Cardiac muscle cell (in vitro differentiated cells and primary cell): ENCODE results near the gene GNAS-AS1. TPM values are rescaled to one million over a fixed set of nuclear protein-coding genes. Genes with fewer than 3 reads are reported as not detected.

Experiments
- DNase-seq, 2 donors: peaks; one replicate each; pipeline versions ENCODE4 v3.0.0 to v3.0.0-alpha.2; 2010 to 2017; ENCODE audit warnings: low read depth in 1 of 2, low spot score in 1 of 2
- H3K27ac ChIP-seq: fragments of 200-600 bp; sonication (generic); 2 replicates; pipeline ENCODE4 v1.5.1; 2016
- H3K27me3 ChIP-seq: fragments of 200-600 bp; sonication (generic); 2 replicates; pipeline ENCODE4 v1.6.0; 2016; ENCODE audit warnings: control low read depth
- H3K36me3 ChIP-seq: fragments of 200-600 bp; sonication (generic); 2 replicates; pipeline ENCODE4 v1.5.1; 2016; ENCODE audit warnings: control low read depth
- H3K4me1 ChIP-seq: fragments of 200-600 bp; sonication (generic); 2 replicates; pipeline ENCODE4 v1.8.1; 2017; ENCODE audit warnings: low read depth, mild to moderate bottlenecking, mixed run types
- H3K4me3 ChIP-seq: fragments of 200-600 bp; sonication (generic); 2 replicates; pipeline ENCODE4 v1.5.1; 2016; ENCODE audit warnings: mild to moderate bottlenecking
- H3K9me3 ChIP-seq: fragments of 200-600 bp; sonication (generic); 2 replicates; pipeline ENCODE4 v1.5.1; 2017; ENCODE audit warnings: low read depth, mild to moderate bottlenecking, control low read depth
- polyA plus RNA-seq: library from polyadenylated mRNA; unstranded; fragments of >200 nt; fragmentation: Nextera tagmentation; extraction: Ambion mirVana; gene quantifications from 2 replicates; pipeline ENCODE4 v1.2.1, GENCODE V29; 2016
- total RNA-seq: library from RNA; depleted of rRNA; stranded (reverse); fragments of >200 nt; gene quantifications from 2 replicates; pipeline ENCODE4 v1.2.3, GENCODE V29; 2016
- TF ChIP-seq, protein P1 (sequence below): IDR thresholded peaks from 2 replicates; pipeline ENCODE4 v1.5.1; 2012; ENCODE audit warnings: low read depth, mild to moderate bottlenecking, low read length

Gene GNAS-AS1
- total and polyA plus RNA-seq, 2 experiments from 2014 or later, result 1.4 to 1.8 TPM

DNA sequence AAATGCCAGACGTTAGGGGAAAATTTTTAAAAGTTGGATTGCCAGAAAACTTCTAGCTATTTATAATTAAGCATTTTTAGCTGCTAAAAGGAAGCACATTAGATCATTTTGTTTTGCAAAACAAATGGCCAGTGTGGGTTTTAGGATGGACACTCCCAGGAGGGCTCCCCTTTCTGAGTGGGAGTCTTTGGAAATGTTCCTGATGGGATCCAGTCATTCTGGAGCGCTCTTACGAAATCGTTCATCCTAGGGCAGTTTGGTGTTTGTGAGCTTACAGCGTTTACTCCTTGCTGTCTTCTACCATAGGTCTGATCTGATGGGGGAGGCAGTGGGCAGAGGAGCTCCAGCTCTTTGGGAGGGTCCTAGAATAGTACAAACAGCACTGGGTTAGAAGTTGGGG is 16.5 kb upstream of the GNAS-AS1 start:
- Histone ChIP-seq H3K4me1 (no peaks in the 10 kb centered on the region), H3K27ac (no peak overlapping the region), H3K4me3 (no peak overlapping the region), H3K27me3 (no peaks in the 10 kb centered on the region), H3K36me3 (no peaks in the 10 kb centered on the region), H3K9me3 (no peaks in the 10 kb centered on the region)
- DNase-seq, result peak in 1 of 2 donors; percentile 60
- TF ChIP-seq, protein P1, sequence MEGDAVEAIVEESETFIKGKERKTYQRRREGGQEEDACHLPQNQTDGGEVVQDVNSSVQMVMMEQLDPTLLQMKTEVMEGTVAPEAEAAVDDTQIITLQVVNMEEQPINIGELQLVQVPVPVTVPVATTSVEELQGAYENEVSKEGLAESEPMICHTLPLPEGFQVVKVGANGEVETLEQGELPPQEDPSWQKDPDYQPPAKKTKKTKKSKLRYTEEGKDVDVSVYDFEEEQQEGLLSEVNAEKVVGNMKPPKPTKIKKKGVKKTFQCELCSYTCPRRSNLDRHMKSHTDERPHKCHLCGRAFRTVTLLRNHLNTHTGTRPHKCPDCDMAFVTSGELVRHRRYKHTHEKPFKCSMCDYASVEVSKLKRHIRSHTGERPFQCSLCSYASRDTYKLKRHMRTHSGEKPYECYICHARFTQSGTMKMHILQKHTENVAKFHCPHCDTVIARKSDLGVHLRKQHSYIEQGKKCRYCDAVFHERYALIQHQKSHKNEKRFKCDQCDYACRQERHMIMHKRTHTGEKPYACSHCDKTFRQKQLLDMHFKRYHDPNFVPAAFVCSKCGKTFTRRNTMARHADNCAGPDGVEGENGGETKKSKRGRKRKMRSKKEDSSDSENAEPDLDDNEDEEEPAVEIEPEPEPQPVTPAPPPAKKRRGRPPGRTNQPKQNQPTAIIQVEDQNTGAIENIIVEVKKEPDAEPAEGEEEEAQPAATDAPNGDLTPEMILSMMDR, result no peak

DNA sequence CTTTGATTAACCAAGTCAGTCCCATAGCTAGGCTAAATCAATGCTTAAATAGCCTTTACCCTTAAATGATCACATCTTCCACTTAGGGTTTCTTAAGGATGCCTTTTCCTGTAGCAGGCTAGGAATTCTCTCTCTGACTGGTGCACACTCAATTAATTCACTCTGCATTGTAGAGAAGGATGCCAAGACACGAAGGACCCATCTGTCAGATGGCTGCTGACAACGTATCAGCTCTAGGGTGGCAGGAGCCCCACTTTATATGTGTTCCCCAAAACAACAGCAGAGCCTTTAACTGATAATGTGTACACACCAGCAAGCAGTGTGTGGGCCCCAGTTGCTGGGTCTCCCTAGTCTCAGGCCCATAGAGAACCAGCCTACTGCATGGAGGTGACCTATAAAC is 15.1 kb upstream of the GNAS-AS1 start:
- Histone ChIP-seq H3K9me3 (no peaks in the 10 kb centered on the region), H3K36me3 (no peaks in the 10 kb centered on the region), H3K4me3 (no peak overlapping the region), H3K4me1 (no peaks in the 10 kb centered on the region), H3K27ac (no peak overlapping the region), H3K27me3 (no peaks in the 10 kb centered on the region)
- TF ChIP-seq, protein P1, result no peak
- no peak for DNase-seq

DNA sequence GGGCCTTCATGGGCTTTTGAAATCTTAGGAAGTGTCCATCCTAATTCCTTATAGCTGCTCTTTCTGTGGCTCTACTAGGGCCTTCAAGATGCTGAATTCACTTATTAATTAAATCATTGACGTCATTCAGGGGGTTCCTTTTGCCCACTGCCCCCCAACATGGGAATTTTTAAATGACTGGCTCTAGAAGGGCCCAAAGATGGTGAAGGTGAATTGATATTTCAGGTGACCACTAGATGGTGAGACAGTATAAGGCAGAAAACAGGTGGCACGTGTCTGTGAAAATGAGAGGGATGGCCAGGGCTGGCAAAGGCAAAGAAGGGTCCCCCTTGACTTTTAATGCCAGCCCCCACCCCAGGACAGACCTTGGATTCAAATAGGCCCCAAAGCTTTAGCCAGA is 13.6 kb upstream of the GNAS-AS1 start:
- H3K9me3 ChIP-seq, result no peaks in the 10 kb centered on the region
- H3K27ac ChIP-seq, result no peak overlapping the region
- no peak for DNase-seq
- no peak overlapping the region for H3K4me3 ChIP-seq
- no peaks in the 10 kb centered on the region for H3K4me1 ChIP-seq
- TF ChIP-seq, protein P1, result no peak
- H3K27me3 ChIP-seq, result peaks cover under 1% of the 10 kb centered on the region
- H3K36me3 ChIP-seq, result no peaks in the 10 kb centered on the region

DNA sequence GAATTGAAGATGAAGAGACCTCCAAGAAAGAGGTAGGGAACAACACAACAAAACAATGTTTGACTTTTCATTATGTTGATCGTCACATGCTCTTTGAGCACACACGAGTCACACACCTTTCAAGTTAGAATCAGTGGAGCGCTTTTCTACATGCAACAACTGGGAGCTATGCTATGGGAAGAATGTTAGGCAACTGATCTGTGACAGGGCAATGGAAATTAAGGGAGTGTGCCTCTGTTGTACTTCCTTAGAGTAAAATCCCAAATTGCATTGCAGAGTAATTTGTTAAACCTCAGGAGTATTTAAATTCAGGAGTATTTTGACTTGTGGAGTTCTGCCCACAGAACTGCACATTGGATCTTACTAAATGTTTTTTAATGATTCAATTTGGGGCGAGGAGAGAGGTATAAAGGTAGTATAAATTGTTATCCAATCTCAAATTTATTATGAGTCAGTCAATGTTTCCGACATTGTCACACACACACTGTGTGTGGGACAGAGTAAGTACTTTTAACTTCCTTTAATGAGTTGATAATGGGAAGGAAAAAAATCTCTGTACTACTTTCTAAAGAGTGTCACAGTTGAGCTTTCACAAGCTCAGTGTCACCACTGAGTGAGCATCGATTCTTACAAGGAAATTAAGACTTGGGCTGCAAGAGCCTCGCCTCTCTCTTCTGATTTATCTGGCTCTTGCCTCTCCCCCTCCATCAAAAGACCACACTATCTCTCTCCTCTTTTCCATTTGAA is 12.5 kb upstream of the GNAS-AS1 start:
- no peak overlapping the region for H3K4me3 ChIP-seq
- H3K36me3 ChIP-seq, result no peaks in the 10 kb centered on the region
- no peaks in the 10 kb centered on the region for H3K4me1 ChIP-seq
- no peak overlapping the region for H3K27ac ChIP-seq
- H3K27me3 ChIP-seq, result peaks cover 10% of the 10 kb centered on the region
- DNase-seq, result no peak
- no peaks in the 10 kb centered on the region for H3K9me3 ChIP-seq
- TF ChIP-seq, protein P1, result no peak

DNA sequence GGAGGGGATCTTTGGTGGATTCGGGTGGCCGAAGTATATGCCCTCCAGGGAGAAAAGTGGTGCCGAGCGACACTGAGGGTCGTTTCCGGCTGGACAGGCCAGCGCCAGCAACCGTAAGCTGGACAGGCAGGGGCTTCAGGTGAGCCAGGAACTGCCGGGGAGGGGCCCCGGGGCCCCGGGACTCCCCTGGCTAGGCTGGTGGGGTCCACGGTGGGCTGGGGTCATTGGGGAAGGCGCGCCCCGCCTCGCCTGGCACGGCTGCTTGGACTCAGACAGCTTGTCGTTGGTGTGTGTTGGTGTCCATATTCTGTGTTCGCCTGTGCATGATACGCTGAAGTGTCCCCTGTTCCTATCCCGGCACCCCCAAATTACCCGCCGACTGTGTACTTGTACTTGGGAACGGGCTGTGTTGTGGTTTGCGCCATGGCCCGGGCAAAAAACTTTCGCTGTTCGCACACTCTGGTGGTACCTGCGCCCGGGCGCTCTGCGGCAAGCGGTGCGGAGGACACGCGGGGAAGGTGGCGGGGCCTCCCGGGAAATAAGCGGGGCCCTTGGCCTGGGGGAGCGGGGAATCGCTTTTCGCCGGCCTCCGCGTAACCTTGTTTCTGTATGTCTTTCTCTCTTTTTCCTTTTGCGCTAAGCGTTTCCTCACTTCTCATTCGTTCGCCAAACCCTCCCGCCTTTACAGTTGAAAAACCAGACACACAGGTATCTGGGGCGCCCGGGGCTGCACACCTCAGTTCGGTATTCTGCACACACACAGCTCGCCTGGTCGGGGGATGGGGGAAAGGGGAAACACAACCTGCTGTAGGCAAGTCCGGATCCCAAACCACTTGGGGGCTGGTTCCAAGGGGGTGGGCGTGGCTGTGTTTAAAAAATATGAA is 5.0 kb upstream of the GNAS-AS1 start:
- no peak overlapping the region for H3K27ac ChIP-seq
- peak overlapping the region; percentile 21 for H3K4me3 ChIP-seq
- peaks cover 79% of the 10 kb centered on the region for H3K27me3 ChIP-seq
- H3K4me1 ChIP-seq, result no peaks in the 10 kb centered on the region
- TF ChIP-seq, protein P1, result no peak
- no peaks in the 10 kb centered on the region for H3K9me3 ChIP-seq
- H3K36me3 ChIP-seq, result no peaks in the 10 kb centered on the region
- no peak for DNase-seq
